HepG2 (cell line): ENCODE data around the gene COPE. TPM values are rescaled to one million over a fixed set of nuclear protein-coding genes. Genes with fewer than 3 reads are reported as not detected.
A peak's percentile ranks its signal among the peaks of the same experiment; 100 is the strongest.

ENCODE experiments used
- ATAD3A ChIP-seq: sonication (generic); formaldehyde crosslinking; IDR thresholded peaks from 2 replicates; pipeline ENCODE4 v1.4.0; 2020; ENCODE audit warnings: missing genetic modification reagents
- CREBL2 ChIP-seq: sonication (generic); formaldehyde crosslinking; IDR thresholded peaks from 2 replicates; pipeline ENCODE4 v1.8.1; 2023; ENCODE audit warnings: missing genetic modification reagents, mild to moderate bottlenecking, borderline replicate concordance
- FOXK1 ChIP-seq: sonication (generic); formaldehyde crosslinking; IDR thresholded peaks from 2 replicates; pipeline ENCODE4 v1.4.0; 2020; ENCODE audit warnings: low read depth, missing genetic modification reagents, borderline replicate concordance
- GABPB1 ChIP-seq: IDR thresholded peaks from 2 replicates; pipeline ENCODE4 v1.6.1; 2016; ENCODE audit warnings: mild to moderate bottlenecking, missing genetic modification reagents, moderate library complexity, missing compliant biosample characterization
- GMEB1 ChIP-seq: sonication (generic); formaldehyde crosslinking; IDR thresholded peaks from 2 replicates; pipeline ENCODE4 v1.5.1; 2020; ENCODE audit warnings: missing genetic modification reagents, mild to moderate bottlenecking, borderline replicate concordance
- HCFC1 ChIP-seq: fragments of 150-350 bp; IDR thresholded peaks from 2 replicates; pipeline ENCODE4 v1.6.1; 2014; ENCODE audit warnings: low read depth, low read length
- HNRNPL ChIP-seq: fragments of 200-400 bp; formaldehyde crosslinking; IDR thresholded peaks from 2 replicates; pipeline ENCODE4 v1.6.1; 2017; ENCODE audit warnings: mild to moderate bottlenecking, low read depth, low read length
- HNRNPLL ChIP-seq: fragments of 200-400 bp; formaldehyde crosslinking; IDR thresholded peaks from 2 replicates; pipeline ENCODE4 v1.6.1; 2017; ENCODE audit warnings: mild to moderate bottlenecking, low read depth, low read length; ENCODE audit not compliant: poor library complexity, severe bottlenecking
- HOXA9 ChIP-seq: sonication (generic); formaldehyde crosslinking; IDR thresholded peaks from 2 replicates; pipeline ENCODE4 v1.8.1; 2022; ENCODE audit warnings: missing genetic modification reagents, mild to moderate bottlenecking, moderate library complexity, borderline replicate concordance
- IRF2 ChIP-seq: IDR thresholded peaks from 2 replicates; pipeline ENCODE4 v1.6.1; 2018; ENCODE audit warnings: missing genetic modification reagents, missing compliant biosample characterization
- KDM3A ChIP-seq: IDR thresholded peaks from 2 replicates; pipeline ENCODE4 v1.6.1; 2018; ENCODE audit warnings: low read depth, missing compliant biosample characterization
- MAF1 ChIP-seq: sonication (generic); formaldehyde crosslinking; IDR thresholded peaks from 2 replicates; pipeline ENCODE4 v1.5.0; 2020; ENCODE audit warnings: missing genetic modification reagents, borderline replicate concordance
- MAX ChIP-seq: IDR thresholded peaks from 2 replicates; pipeline ENCODE4 v1.6.1; 2012; ENCODE audit warnings: inconsistent platforms
- NCOA2 ChIP-seq: sonication (generic); formaldehyde crosslinking; IDR thresholded peaks from 2 replicates; pipeline ENCODE4 v1.8.0; 2022; ENCODE audit warnings: inconsistent platforms
- PHF20 ChIP-seq: sonication (generic); formaldehyde crosslinking; IDR thresholded peaks from 2 replicates; pipeline ENCODE4 v1.5.0; 2020; ENCODE audit warnings: mild to moderate bottlenecking, missing genetic modification reagents
- TBX2 ChIP-seq: sonication (generic); formaldehyde crosslinking; IDR thresholded peaks from 2 replicates; pipeline ENCODE4 v1.5.0; 2020; ENCODE audit warnings: missing genetic modification reagents, mild to moderate bottlenecking, borderline replicate concordance
- ZMAT3 ChIP-seq: sonication (generic); formaldehyde crosslinking; conservative IDR thresholded peaks from 2 replicates; pipeline ENCODE4 v1.7.0; 2021; ENCODE audit warnings: missing genetic modification reagents
- ZNF138 ChIP-seq: sonication (generic); formaldehyde crosslinking; IDR thresholded peaks from 2 replicates; pipeline ENCODE4 v1.5.0; 2020; ENCODE audit warnings: mild to moderate bottlenecking, low read depth, missing genetic modification reagents
- ZNF383 ChIP-seq: sonication (generic); formaldehyde crosslinking; IDR thresholded peaks from 2 replicates; pipeline ENCODE4 v1.4.0; 2020; ENCODE audit warnings: missing genetic modification reagents, mild to moderate bottlenecking, borderline replicate concordance
- ZNF737 ChIP-seq: sonication (generic); formaldehyde crosslinking; IDR thresholded peaks from 2 replicates; pipeline ENCODE4 v1.5.0; 2020; ENCODE audit warnings: missing genetic modification reagents, mild to moderate bottlenecking, borderline replicate concordance
- ZNF740 ChIP-seq: sonication (generic); formaldehyde crosslinking; IDR thresholded peaks from 2 replicates; pipeline ENCODE4 v1.4.0; 2020; ENCODE audit warnings: missing genetic modification reagents
- polyA plus RNA-seq, 8 experiments: library from polyadenylated mRNA; depleted of rRNA in 3 of 8; stranded (reverse) in 7 of 8; unstranded in 1 of 8; fragments of >200 nt; fragmentation: Illumina TruSeq in 4 of 8; extraction: Trizol in 4 of 8; gene quantifications; 2 replicates each; pipeline versions ENCODE4 v1.2.1 to v1.2.3, GENCODE V29; 2011 to 2016; ENCODE audit warnings: low read depth in 4 of 8, missing spikeins in 1 of 8, mixed read lengths in 1 of 8; ENCODE audit not compliant: insufficient read depth in 1 of 8
- total RNA-seq, 5 experiments: library from RNA; depleted of rRNA; stranded (reverse); fragments of >200 nt; fragmentation: Illumina TruSeq; extraction: Trizol; gene quantifications; 2 replicates each; pipeline ENCODE4 v1.2.3, GENCODE V29; 2016; ENCODE audit warnings: low read depth in 1 of 5
- TF ChIP-seq, protein P1 (sequence below): sonication (generic); formaldehyde crosslinking; IDR thresholded peaks from 2 replicates; pipeline ENCODE4 v1.4.0; 2020; ENCODE audit warnings: missing genetic modification reagents
- TF ChIP-seq, protein P2 (sequence below): IDR thresholded peaks from 2 replicates; pipeline ENCODE4 v1.6.1; 2016; ENCODE audit warnings: missing compliant biosample characterization, missing genetic modification reagents, borderline replicate concordance

Gene COPE
- total and polyA plus RNA-seq, 2 of the 13 experiments (the other 11 are each of a cell fraction or from before 2014, with no cell fraction given): 189 to 205 TPM

DNA sequence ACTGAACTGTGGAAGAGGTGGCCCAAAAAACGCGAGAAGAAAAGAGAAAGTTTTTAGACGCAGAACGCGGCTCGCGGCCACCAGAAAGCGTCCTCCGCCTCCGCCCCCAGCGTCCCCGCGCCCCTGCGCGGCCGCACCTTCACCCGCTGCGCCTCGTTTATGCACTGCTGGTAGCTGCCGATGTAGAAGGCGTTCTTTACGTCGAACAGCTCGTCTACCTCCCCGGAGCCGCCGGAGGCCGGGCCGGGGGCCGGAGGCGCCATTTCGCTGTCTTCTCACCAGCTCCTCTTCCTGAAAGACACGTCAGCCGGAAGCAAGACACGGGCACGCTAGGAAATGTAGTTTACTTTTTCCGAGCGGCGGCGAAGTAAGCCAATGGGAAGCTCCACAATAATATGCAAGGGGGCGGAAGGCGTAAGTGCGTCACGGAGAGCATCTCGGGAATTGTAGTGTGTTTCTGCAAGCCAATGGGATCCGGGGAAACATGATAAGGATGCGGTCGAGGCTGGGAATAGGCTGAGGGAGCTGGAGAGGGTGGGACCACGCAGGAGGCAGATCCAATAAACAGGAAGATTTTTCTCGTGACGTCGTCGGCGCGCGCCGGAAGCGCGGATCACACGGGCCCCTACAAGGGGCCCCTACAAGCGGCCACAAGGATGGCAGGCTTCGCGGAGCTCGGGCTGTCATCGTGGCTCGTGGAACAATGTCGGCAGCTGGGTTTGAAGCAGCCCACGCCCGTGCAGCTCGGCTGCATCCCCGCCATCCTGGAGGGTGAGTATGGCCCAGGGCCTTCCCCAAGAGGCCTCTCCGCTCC, at the start of gene COPE, which contains the start of gene DDX49 (continued):
- TF ChIP-seq, protein P1, sequence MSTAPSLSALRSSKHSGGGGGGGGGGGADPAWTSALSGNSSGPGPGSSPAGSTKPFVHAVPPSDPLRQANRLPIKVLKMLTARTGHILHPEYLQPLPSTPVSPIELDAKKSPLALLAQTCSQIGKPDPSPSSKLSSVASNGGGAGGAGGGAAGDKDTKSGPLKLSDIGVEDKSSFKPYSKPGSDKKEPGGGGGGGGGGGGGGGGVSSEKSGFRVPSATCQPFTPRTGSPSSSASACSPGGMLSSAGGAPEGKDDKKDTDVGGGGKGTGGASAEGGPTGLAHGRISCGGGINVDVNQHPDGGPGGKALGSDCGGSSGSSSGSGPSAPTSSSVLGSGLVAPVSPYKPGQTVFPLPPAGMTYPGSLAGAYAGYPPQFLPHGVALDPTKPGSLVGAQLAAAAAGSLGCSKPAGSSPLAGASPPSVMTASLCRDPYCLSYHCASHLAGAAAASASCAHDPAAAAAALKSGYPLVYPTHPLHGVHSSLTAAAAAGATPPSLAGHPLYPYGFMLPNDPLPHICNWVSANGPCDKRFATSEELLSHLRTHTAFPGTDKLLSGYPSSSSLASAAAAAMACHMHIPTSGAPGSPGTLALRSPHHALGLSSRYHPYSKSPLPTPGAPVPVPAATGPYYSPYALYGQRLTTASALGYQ (CRISPR knock-in tag): 0 out of 2 replicates have a peak, but pooled peaks have one; percentile 28
- TF ChIP-seq GMEB1 (peak; percentile 99), CREBL2 (CRISPR knock-in tag) (peak; percentile 31; the same call in 1 of the 2 replicates), HNRNPLL (peak; percentile 48), ZNF737 (CRISPR knock-in tag) (peak; percentile 85; the same call in 1 of the 2 replicates), ATAD3A (no peak), ZNF383 (CRISPR knock-in tag) (0 out of 2 replicates have a peak, but pooled peaks have one; percentile 44), ZMAT3 (CRISPR knock-in tag) (peak; percentile 83; the same call in 1 of the 2 replicates), IRF2 (peak; percentile 85), HCFC1 (peak; percentile 94), ZNF740 (CRISPR knock-in tag) (0 out of 2 replicates have a peak, but pooled peaks have one; percentile 26), MAX (peak; percentile 86), HNRNPL (0 out of 2 replicates have a peak, but pooled peaks have one; percentile 17), NCOA2 (CRISPR knock-in tag) (0 out of 2 replicates have a peak, but pooled peaks have one; percentile 7), GABPB1 (peak; percentile 99), HOXA9 (CRISPR knock-in tag) (0 out of 2 replicates have a peak, but pooled peaks have one; percentile 78), ZNF138 (CRISPR knock-in tag) (0 out of 2 replicates have a peak, but pooled peaks have one; percentile 34), FOXK1 (CRISPR knock-in tag) (peak; percentile 98), KDM3A (CRISPR knock-in tag) (0 out of 2 replicates have a peak, but pooled peaks have one; percentile 14), MAF1 (0 out of 2 replicates have a peak, but pooled peaks have one; percentile 72), PHF20 (CRISPR knock-in tag) (peak; percentile 99), TBX2 (CRISPR knock-in tag) (peak; percentile 74; the same call in 1 of the 2 replicates)
- TF ChIP-seq, protein P2, sequence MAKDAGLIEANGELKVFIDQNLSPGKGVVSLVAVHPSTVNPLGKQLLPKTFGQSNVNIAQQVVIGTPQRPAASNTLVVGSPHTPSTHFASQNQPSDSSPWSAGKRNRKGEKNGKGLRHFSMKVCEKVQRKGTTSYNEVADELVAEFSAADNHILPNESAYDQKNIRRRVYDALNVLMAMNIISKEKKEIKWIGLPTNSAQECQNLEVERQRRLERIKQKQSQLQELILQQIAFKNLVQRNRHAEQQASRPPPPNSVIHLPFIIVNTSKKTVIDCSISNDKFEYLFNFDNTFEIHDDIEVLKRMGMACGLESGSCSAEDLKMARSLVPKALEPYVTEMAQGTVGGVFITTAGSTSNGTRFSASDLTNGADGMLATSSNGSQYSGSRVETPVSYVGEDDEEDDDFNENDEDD (CRISPR knock-in tag): peak; percentile 35; the same call in 1 of the 2 replicates
